GM10847 (cell line): ENCODE data around the gene ARHGAP40.

ENCODE experiments used
- POLR2A ChIP-seq: IDR thresholded peaks from 2 replicates; pipeline ENCODE4 v1.6.1; 2011; ENCODE audit not compliant: insufficient read length; ENCODE audit errors: extremely low read depth

ARHGAP40 gene

GRCh38 chr20:38581830-38582358 lies 19.7 kb upstream of the ARHGAP40 start:
- TF ChIP-seq POLR2A, result no peak

- TF ChIP-seq POLR2A, result no peak
These were observed 18.3 kb upstream of the ARHGAP40 start for GRCh38 chr20:38583306-38583705.

- no peak for TF ChIP-seq POLR2A
These were observed 17.4 kb upstream of the ARHGAP40 start for GRCh38 chr20:38584099-38584763.

GRCh38 chr20:38585404-38586180 lies 16.0 kb upstream of the ARHGAP40 start:
- no peak for TF ChIP-seq POLR2A

- TF ChIP-seq POLR2A, result no peak
These were observed 15.5 kb upstream of the ARHGAP40 start for GRCh38 chr20:38586181-38586525.

GRCh38 chr20:38588303-38588702 lies 13.3 kb upstream of the ARHGAP40 start:
- no peak for TF ChIP-seq POLR2A

- no peak for TF ChIP-seq POLR2A
These were observed 12.3 kb upstream of the ARHGAP40 start for GRCh38 chr20:38589351-38589750.

GRCh38 chr20:38589967-38590675 lies 11.5 kb upstream of the ARHGAP40 start:
- TF ChIP-seq POLR2A, result no peak

GRCh38 chr20:38590676-38591473 lies 10.7 kb upstream of the ARHGAP40 start:
- no peak for TF ChIP-seq POLR2A

GRCh38 chr20:38591474-38592410 lies 9.9 kb upstream of the ARHGAP40 start:
- no peak for TF ChIP-seq POLR2A

- no peak for TF ChIP-seq POLR2A
These were observed 2.2 kb upstream of the ARHGAP40 start for GRCh38 chr20:38599410-38599882.

- TF ChIP-seq POLR2A, result no peak
These were observed 1.6 kb upstream of the ARHGAP40 start for GRCh38 chr20:38600057-38600456.

- TF ChIP-seq POLR2A, result no peak
These were observed 574 bp downstream of the ARHGAP40 start for GRCh38 chr20:38602185-38602581.

- no peak for TF ChIP-seq POLR2A
These were observed 1.7 kb downstream of the ARHGAP40 start for GRCh38 chr20:38603286-38603685.
